HG03097 (cell line): ENCODE data around the gene CEMIP2.

Source experiments
- ATAC-seq: cut with Tn5 transposase; IDR thresholded peaks from one replicate; pipeline ENCODE4 v1.9.1; 2021; ENCODE audit not compliant: unreplicated experiment, low FRiP score

The CEMIP2 gene

DNA sequence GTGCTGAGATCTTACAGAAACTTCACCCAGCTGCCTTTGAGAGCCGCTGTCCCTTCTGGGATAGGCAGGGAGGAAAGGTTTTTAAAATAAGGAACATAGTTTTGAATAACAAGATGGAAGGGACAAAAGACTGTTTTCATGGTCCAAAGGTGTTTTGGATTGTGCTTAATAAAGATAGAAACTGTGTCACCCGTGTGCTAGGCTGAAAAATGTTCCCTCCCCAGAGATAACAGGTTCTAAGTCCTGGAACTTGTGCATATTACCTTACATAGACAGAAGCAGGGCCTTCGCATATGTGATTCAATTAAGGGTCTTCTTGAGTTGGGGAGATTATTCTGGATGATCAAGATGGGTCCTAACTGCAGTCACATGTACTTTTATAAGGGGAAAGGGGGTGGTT lies 1.9 kb upstream of the CEMIP2 start:
- ATAC-seq: no peak

DNA sequence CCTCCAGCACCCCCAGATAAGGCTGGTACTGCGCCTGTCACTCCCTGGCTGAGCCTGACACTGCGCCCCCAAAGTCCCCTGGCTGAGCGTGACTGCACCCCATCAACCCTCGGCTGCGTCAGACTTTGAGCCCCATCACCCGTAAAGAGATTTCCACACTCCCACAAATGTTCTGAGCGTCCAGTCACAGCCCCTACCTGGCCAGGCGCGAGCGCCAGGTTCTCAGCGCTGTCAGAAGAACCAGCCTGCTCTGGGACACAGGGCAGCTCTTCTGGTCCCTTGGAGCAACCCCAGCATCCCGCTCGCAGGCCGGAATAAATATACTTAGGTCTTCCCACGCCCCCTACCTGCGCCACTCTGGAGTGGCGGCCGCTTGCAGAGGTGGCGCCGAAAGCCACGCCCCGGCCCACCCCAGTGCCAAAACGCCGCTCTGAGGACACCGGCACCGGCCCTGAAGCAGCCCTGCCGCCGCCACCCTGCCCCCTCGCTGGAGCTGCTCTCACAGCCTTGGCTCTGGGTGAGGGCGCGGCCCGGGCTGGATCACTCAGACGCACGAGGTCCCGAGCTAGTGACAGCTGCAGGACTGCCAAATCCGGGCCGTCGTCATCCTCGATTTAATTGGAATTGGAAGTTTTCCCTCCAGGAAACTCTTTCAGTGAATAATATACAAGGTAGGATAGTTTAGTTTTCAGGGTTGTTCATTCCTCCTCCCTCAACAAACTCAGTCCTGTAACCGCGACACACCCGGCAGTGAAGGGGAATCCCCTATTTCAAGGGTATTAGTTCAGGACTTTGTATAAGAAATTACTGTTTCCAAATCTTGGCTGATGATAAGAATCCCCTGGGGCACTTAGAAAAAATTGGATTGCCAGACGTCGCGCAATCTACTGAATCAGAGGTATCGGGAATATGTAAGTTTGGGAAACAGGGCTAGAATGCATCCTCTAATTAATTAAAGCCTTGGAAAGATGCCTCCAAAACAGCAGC lies 1.2 kb upstream of the CEMIP2 start:
- peak; percentile 39 for ATAC-seq

DNA sequence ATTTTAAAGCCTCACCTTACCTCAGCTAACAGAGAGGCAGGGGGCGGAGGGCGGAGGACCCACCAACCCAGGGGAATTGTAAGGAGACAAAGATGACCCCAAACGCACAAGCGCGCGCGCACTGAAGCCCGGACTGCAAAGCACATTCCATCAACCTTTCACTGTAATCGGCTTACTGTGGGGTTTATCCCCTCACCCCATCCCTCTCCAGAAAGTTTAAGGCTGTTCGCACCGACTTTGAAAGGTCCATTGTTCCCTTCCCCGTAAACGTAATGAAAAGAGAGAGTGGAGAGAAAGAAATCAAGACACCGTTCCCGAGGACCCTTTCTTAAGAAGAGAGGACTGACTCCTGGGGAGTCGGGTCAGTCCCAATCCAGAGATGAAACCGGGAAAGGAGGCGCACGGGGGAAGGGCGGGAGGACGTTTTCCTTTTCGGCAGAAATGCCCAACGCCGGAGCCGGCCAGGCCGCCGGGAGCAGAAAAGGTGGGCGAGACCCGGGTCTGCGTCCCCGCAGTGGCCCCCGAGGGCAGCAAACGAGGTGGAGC lies 464 bp downstream of the CEMIP2 start:
- no peak for ATAC-seq

DNA sequence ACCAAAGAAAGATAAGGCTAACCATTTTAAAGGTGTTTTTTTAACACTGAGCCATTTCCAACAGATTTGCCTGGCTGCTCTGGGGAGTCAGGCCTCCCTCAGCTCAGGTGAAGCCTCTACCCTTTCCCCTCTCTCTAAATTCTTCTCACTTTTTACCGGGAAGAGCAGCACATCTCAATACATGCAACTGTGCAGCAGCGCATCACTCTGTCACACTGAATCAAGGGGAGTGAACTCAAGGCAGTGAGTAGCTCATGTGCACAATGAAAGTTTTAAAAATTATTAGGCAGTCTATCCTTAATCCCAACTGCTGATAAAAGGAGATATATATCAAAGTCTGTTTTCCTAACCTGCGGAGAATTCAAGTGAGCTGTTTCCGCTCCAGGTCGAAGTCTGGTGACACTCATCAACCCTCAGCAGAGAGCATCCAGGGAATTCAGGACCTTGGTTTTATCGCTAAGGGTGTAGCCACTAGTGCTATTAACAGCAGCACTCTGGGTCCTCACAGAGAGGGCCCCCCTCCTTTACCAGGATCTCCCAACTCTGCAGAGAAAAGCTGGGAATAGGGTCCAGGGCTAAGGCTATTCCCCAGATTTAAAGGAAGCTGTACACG lies 1.0 kb downstream of the CEMIP2 start:
- ATAC-seq: no peak

DNA sequence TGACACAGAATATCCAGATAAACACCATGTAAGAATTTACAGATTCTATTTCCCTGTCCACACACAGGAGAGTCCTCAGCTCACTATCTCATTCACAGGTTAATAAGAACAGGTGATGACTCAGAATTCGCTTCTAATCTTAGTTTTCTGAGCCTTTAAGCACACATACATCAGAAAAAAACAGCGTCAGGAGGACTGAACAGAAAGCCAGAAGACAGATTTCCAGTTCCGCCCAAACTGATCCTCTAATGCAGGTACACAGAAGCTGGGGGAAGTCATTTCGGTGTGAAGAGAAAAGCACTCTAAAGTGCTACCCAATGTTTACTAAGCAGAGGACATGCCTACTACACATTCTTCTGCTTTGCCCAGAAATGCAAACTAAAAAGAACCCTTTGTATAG lies 1.6 kb downstream of the CEMIP2 start:
- ATAC-seq: no peak

DNA sequence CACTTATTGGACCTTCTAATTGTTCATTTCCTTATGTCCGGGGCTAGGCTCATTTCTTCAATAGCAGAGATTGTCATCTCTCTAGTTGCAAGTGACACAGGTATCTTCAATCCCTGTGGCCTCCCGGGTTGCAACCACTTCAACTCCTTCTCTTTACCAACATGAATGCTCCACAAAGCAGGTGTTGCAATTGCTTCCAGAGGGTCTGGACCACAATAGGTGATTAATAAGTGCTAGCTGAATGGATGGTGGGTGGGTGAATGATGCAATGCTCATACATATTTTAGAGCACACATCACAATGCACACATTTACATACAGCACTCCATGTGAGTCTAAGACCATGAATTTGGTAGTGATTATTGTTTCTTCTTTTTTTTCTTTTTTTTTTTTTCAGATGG lies 2.6 kb downstream of the CEMIP2 start:
- no peak for ATAC-seq

DNA sequence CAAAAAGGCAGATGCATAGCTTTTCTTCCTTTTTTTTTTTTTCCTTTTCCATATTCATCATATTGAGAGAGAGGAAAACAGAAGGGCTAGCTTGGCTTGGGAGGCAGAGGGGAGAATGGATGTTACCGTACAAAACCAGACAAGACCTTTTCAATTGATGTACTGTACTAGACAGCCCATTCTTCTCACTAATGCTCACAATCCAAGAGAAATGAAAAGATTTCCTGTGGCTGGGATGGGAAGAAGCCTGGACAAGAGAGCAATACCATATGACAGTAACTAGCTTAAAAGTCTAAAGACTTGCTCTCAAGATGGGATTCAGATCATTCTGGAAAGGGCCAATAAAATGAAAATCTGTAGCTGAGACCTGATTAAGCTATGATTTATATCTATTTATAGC lies 3.4 kb downstream of the CEMIP2 start:
- no peak for ATAC-seq

DNA sequence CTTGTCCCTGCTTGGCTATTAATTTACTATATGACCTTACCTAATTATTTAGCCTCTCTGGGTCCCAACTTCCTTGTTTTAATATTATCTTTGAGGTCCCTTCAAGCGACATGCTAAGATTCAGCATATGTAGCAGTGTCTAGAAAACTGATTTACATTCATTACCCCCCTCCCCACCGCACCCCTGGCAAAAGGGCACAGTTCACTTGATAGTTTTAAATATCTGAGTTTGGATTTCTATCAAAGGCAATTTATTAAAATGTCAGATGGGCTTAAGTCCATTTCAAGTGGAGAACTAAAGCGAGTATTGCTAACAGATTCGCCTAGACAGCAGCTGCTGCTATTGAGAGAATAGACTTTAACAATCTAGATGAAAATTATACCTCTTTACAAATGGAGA lies 3.9 kb downstream of the CEMIP2 start:
- no peak for ATAC-seq

DNA sequence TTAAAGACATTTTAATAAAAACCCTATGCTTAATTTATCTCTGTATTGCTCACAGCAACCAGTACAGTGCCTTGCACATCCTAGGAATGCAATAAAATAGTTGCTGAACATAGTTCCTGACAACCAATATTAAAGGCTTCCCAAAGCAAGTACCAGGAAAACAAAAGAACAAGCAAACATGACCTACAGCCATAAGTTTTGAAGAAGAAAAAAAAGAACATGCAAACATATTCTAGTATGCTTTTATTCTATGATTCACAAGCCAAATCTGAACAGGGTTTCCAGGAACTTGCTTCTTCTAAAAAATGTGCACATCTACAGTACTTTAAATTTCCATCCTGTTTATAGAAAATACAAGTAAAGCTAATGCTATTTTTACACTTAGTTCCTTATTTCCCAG lies 4.5 kb downstream of the CEMIP2 start:
- no peak for ATAC-seq

DNA sequence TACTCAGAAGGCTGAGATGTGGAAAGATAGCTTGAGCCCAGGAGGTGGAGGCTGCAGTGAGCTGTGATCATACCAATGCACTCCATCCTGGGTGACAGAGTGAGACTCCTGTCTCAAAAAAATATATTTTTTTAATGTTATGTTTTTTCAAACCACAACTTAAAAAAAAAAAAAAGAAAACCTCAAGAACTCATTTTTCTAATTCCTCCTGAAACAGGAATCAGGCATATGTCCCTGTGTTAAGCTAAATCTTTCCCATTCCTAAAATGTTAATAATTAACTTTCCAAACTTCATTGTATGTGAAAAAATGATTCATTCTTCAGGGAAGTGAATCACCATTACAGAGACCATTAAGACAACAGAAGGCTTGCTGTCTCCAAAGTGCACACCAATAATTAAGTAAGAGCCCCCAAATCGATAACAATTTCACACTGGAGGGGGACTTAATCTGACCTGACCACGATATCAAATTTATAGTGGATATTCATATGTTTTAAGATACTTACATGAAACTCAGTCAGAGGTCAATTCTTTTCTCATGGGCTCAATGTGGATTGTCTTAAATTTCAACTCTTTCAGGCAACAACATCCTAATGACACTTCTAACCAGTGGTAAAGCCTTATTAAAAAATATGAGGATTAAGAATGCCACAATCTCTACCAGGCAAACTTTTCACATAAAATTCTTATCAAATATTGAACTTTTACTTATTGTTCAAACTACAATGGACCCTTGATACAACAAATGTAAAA lies 5.2 kb downstream of the CEMIP2 start:
- no peak for ATAC-seq

DNA sequence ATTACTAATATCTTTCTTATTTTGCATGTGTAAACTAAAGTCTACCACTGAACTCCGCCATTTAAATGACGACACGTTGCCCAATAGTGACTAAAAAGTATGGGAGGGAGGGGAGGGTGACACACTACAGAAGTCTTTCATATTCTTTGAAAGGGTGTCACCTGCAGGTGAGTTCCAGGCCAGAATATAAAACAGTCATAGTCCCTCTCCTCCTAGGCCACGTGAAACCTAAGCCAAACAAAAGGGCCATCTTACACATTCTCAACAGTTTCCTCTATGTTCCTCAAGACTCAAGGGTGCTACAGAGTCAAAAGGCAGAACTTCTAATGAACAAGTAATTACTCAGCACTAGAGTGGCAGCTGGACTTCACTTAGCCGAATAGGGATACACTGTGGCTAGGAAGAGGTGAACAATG lies 6.4 kb downstream of the CEMIP2 start:
- ATAC-seq: no peak

DNA sequence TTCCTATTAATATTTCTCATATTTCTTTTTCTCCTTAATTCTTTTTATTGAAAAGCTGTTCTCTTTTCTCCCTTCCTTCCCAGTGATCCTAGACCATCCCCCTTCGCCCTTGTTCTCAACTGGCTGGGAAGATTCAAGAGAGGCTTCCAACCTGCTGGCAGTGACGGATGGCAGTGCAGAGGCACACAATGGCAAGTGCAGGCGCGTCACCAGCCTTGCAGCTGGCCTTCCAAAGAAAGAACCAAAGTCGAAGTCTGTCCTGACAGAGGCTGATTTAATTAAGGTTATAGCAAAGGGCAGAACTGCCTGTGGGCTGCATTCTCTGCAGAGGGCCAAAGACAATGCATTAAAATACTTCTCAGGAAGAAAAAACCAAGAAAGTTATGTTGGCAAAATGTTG lies 7.4 kb downstream of the CEMIP2 start:
- no peak for ATAC-seq

DNA sequence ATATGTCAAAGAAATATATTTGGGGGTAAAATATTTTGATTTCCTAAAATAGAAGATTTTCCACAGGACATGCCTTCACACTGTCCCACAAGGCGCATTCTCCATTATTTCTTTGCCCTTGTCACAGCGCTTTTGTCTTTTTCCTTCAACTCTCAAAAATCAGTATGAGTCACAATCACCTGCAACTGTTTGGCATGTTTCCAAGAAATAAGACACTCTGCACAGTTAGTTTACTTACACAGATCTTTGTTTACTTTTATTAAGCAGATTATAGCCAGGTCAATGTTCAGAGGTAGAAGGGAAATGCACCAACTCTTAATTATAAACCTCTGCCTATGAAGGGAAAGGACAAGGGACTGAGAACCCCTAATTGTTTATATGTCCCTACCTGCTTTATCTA lies 9.5 kb downstream of the CEMIP2 start:
- no peak for ATAC-seq

DNA sequence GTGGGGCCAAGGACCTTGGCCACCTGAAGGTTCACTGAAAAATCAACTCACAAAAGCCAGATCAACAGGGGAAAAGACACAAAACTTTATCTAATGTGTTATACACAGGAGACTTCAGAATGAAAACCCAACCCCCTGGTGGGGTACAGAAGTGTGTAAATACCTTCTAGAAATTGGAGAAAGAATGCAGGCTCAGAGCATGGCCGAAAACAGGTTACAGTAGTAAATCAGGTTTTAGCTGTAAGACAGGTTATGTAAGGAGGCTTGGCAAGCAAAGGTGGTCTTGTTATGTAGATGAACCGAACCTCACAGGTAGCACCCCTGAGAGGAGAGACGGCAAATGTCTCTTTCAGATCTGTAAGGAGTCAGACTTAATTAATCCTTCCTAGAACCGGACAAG lies 10.0 kb downstream of the CEMIP2 start:
- ATAC-seq: no peak

DNA sequence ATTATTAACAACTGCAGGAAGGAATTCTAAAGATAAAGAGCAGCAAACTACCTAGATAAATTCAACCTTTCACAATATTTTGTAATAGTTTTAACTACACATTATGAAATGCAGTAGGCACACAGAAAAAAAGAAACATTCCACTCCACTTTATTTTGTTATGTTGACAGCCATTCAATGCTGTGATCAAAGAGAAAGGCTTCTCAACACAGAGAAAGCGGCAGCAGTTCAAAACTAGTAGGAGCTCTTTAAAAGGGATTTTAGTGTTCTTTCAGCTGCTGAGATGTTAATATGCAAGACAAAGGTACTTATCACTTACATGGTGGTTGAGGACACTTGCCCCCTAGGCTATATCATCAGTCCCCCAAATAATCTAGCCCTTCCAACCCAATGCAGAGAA lies 11.6 kb downstream of the CEMIP2 start:
- ATAC-seq: no peak

DNA sequence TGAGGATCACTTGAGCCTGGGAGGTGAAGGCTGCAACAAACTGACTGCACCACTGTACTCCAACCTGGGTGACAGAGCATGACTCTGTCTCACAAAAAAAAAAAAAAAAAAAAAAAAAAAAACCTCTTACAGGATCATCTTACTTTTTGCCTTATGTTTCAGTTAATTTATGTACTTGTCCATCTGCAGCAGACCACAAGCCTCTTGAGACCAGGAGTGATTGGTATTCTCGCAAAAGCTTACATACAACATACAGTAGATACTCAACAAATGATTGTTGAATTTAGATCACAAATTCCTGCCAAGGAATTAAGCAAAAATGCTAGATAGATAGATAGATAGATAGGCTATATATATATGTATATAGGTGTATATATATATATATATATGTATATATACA lies 12.4 kb downstream of the CEMIP2 start:
- ATAC-seq: no peak

DNA sequence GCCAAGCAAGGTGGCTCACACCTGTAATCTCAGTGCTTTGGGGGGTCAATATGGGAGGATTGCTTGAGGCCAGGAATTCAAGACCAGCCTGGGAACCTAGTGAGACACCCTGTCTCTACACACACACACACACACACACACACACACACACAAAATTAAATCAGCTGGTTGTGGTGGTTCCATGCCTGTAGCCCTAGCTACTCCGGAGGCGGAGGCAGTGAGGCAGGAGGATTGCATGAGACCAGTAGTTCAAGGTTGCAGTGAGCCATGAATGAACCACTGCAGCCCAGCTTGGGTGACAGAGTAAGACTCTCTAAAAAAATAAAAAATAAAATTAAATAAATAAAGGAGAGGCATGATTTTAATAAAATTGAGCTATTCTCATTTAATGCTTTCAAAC lies 13.1 kb downstream of the CEMIP2 start:
- no peak for ATAC-seq

DNA sequence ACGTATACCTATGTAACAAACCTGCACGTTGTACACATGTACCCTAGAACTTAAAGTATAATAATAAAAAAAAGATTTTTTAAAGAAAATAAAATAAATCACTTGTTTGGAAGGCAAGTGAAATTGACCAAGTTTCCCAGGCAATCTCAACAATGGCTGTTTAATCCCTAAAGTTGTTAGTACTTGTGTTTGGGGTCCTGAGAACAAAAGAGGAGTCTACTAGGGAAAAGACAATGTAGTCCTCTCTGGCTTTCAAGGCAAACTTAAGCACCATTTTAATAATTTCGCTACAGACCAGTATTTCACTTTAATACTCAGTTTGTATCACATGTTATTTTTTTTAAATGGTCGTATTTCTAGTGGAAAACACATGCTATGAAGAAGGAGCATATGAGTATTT lies 14.2 kb downstream of the CEMIP2 start:
- no peak for ATAC-seq

DNA sequence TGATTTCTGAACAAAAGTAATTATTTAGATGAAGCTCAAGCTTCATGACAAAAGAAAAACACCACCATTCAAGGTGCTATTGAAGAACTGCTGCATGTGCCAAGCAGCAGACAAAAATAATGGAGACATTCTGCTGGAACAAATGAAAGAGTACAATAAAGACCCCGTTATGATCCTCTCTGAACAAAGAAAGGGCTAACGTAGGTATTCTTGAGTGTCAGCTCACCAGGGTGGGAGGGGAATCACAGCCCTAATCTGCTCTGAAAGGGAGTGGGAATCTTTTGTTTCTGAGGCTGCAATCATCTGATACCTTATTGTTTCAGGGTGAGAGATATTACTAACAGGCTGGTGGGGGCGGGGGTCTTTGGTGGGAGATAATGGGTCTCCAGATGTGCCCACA lies 15.4 kb downstream of the CEMIP2 start:
- ATAC-seq: no peak

DNA sequence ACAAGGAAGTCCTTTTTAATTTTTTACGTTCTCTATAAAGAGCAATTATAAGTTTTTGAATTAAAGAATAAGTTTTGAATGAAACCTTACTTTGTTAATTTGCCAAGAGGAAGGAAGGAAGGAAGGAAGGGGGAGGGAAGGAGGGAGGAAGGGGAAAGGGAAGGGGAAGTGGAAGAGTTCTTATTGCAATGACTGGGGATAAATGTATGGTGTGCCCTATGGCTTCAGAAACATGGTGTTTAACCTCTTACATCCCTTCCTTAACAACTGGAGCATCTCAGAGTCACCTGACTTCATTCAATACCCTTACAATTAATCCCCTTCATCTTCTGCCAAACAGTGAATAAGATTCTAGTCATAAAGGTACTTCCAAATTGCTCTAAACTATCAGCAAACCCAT lies 16.0 kb downstream of the CEMIP2 start:
- ATAC-seq: no peak

DNA sequence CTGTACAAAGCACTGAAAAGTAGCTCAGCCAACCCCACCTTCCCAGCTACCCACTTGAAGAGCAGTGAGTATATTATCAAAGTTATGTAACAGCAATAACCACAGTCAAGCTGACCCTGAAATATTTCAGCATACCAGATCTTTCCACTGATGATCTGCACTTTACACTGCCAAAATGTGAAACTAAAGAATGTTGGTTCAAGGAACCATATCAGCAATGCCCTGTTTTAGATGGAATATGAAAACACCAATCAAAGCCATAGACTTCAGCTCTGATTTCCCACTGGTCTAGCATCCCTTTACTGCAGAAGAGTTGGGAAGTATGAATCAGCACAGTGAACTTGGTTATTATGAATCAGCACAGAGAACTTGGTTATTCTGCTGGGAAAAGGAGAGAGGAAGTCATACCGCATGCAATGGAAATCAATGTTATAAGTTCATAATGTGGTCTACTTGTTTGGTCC lies 20.0 kb downstream of the CEMIP2 start:
- ATAC-seq: no peak
